GM06990 (cell line): Measurements from ENCODE around the gene FBXW4.

ENCODE experiments used
- DNase-seq: peaks from one replicate; pipeline ENCODE4 v3.0.0-alpha.2; 2011; ENCODE audit not compliant: insufficient read length; ENCODE audit errors: extremely low read depth
- H3K27me3 ChIP-seq: replicated peaks from 2 replicates; pipeline ENCODE4 v1.6.0; 2011; ENCODE audit warnings: low read length; ENCODE audit not compliant: control insufficient read depth, insufficient read depth
- H3K36me3 ChIP-seq: 2 replicates; pipeline ENCODE4 v1.5.1; 2011; ENCODE audit warnings: low read length; ENCODE audit not compliant: control insufficient read depth, insufficient read depth
- H3K4me3 ChIP-seq: replicated peaks from 2 replicates; pipeline ENCODE4 v1.5.1; 2011; ENCODE audit warnings: low read depth, mild to moderate bottlenecking, control low read depth, low read length
- TF ChIP-seq, protein P1 (sequence below): IDR thresholded peaks from 2 replicates; pipeline ENCODE4 v1.5.1; 2011; ENCODE audit warnings: low read length, control low read depth, mild to moderate bottlenecking, inconsistent platforms; ENCODE audit not compliant: insufficient read depth, poor library complexity, severe bottlenecking

FBXW4 gene

GRCh38 chr10:101569323-101569621 is 125.7 kb downstream of the FBXW4 start:
- TF ChIP-seq, protein P1, sequence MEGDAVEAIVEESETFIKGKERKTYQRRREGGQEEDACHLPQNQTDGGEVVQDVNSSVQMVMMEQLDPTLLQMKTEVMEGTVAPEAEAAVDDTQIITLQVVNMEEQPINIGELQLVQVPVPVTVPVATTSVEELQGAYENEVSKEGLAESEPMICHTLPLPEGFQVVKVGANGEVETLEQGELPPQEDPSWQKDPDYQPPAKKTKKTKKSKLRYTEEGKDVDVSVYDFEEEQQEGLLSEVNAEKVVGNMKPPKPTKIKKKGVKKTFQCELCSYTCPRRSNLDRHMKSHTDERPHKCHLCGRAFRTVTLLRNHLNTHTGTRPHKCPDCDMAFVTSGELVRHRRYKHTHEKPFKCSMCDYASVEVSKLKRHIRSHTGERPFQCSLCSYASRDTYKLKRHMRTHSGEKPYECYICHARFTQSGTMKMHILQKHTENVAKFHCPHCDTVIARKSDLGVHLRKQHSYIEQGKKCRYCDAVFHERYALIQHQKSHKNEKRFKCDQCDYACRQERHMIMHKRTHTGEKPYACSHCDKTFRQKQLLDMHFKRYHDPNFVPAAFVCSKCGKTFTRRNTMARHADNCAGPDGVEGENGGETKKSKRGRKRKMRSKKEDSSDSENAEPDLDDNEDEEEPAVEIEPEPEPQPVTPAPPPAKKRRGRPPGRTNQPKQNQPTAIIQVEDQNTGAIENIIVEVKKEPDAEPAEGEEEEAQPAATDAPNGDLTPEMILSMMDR = no peak
- no peak overlapping the region for H3K4me3 ChIP-seq
- DNase-seq = no peak

DNA sequence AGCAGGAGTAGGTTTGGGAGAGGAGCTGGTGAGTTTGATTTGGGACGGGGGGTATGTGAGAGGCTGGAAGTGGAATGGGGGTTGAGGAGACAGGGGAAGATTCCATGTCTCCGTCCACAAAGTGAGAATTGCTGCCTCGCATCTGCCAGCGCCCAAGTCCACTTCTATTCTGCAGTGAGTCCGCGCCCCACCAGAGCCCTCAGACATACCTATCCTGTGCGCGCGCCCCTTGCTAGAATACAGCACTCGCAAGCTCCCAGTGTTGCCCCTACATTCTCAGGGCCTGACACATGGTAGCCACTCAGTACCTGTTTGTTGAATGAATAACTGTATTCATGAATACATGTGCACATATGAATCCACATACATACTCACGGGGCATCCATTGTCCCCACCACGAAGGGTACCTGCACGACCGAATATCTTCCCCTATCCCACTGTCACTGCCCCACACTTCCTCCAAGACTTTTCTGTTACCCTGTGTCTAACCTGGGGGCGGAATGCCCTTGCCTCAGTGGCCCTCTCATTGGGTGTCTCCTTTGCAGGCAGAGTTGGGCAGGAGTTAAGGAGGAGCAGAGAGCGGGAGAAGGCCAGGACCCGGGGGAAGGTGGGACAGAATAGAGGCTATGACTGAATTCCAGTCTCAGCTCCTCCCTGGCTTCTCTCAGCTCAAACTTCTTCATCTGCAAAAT is 126.8 kb downstream of the FBXW4 start:
- TF ChIP-seq, protein P1 = no peak
- Histone ChIP-seq H3K36me3 (no peaks in the 10 kb centered on the region), H3K27me3 (no peaks in the 10 kb centered on the region; the same call in none of the 2 replicates), H3K4me3 (no peak overlapping the region)
- DNase-seq = no peak

More at GRCh38 chr10:101569323-101569621, 125.7 kb downstream of the FBXW4 start:
- Histone ChIP-seq H3K27me3 (no peaks in the 10 kb centered on the region; the same call in none of the 2 replicates), H3K36me3 (no peaks in the 10 kb centered on the region)

DNA sequence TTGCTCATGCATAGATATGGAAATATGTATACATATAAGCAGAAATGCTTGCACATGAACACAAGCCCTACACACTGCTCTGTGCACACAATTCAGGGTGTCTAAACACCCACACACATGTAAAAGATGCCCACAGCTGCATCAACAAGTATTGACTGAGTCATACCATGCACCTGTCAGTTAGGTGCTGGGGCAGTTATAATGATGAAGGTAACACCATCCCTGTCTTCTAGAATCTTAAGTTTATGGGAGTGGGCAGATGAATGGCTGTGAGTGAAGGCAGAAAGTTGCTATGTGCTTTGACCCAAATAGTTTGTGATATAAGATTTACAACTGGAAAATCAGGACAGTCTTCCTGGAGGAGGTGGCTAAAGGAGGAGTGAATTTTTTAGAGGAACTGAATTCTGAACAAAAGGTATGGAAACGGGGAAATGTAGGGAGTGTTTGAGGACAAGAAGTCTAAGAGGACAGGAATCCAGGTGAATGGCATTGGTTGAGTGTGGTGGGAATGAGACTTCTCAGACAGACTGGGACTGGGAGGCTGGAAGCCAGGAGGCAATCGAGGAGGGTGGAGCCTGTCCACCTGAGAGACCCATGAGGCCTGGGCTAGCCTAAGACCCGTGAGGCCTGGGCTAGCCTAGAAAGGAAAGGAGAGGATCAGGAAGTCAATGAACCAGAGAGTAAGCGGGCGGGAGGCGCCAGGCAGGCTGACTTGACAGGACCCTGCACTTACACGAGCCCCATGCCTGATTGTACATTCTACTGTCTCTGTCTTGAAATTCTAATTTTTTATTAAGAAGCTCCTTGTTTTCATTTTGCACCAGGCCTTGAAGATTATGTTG is 127.6 kb downstream of the FBXW4 start:
- H3K4me3 ChIP-seq = no peak overlapping the region
- no peaks in the 10 kb centered on the region; the same call in none of the 2 replicates for H3K27me3 ChIP-seq
- no peaks in the 10 kb centered on the region for H3K36me3 ChIP-seq
- no peak for DNase-seq
- TF ChIP-seq, protein P1 = no peak

- DNase-seq = peak; percentile 46
- TF ChIP-seq, protein P1 = no peak
- Histone ChIP-seq H3K27me3 (no peaks in the 10 kb centered on the region; the same call in none of the 2 replicates), H3K36me3 (no peaks in the 10 kb centered on the region), H3K4me3 (no peak overlapping the region)
Observed at GRCh38 chr10:101566333-101567164, 128.4 kb downstream of the FBXW4 start.

DNA sequence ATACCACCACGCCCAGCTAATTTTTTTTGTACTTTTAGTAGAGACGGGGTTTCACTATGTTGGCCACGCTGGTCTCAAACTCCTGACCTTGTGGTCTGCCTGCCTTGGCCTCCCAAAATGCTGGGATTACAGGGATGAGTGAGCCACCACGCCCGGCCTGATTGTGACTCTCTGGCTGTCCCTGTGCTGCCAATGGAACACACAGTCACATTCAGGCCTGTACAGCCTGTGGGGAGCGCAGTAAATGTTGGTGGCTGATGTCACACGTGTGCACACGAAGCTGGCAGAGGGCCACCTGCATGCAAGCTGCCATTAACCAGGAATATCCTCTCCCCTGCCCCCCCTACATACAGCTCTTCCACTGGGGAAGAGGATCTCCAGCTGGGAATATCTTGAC is 129.0 kb downstream of the FBXW4 start:
- H3K4me3 ChIP-seq = no peak overlapping the region
- no peak for DNase-seq
- no peaks in the 10 kb centered on the region for H3K36me3 ChIP-seq
- TF ChIP-seq, protein P1 = no peak
- no peaks in the 10 kb centered on the region; the same call in none of the 2 replicates for H3K27me3 ChIP-seq
